Activated B cell treated with CpG ODN at 0.5 μM for 24 hours (primary cell): Measurements from ENCODE around the gene KRT15. TPM values are rescaled to one million over a fixed set of nuclear protein-coding genes. Genes with fewer than 3 reads are reported as not detected.
"Not testable (repeated sequence)": the region's sequence is repeated elsewhere in the genome, so short reads cannot be mapped to it uniquely, and the experiment has no call there.

Experiments
- ATAC-seq: fragments of 200-7000 bp; cut with Tn5 transposase; one replicate; pipeline ENCODE4 v1.10.0; 2021; ENCODE audit warnings: low read depth, mild to moderate bottlenecking, moderate library complexity
- CTCF ChIA-PET: fragments of 350-600 bp; sonication (Branson Sonifier 250); formaldehyde crosslinking; loops from one replicate; lab custom pipeline; 2021; ENCODE audit warnings: antibody characterized with exemption; lab: Charles Lee
- POLR2A ChIA-PET: fragments of 350-600 bp; sonication (Branson Sonifier 250); formaldehyde crosslinking; loops from one replicate; lab custom pipeline; 2021; ENCODE audit warnings: antibody characterized with exemption; lab: Charles Lee
- DNase-seq: peaks from one replicate; pipeline ENCODE4 v3.0.0; 2022
- H3K27ac Mint-ChIP-seq: one replicate; pipeline ENCODE4 v1.8.0; 2020; ENCODE audit warnings: mixed read lengths
- H3K27me3 Mint-ChIP-seq: one replicate; pipeline ENCODE4 v1.8.0; 2021; ENCODE audit warnings: mixed read lengths
- H3K36me3 Mint-ChIP-seq: one replicate; pipeline ENCODE4 v1.8.0; 2021; ENCODE audit warnings: low read depth, mixed read lengths
- H3K4me1 Mint-ChIP-seq: one replicate; pipeline ENCODE4 v1.8.0; 2021; ENCODE audit warnings: mixed read lengths
- H3K4me3 Mint-ChIP-seq: one replicate; pipeline ENCODE4 v1.8.0; 2020; ENCODE audit warnings: mild to moderate bottlenecking, mixed read lengths
- H3K9me3 Mint-ChIP-seq: one replicate; pipeline ENCODE4 v1.8.0; 2020; ENCODE audit warnings: mixed read lengths
- intact Hi-C: fragments of 100-400 bp; cut with micrococcal nuclease; formaldehyde crosslinking; loops from one replicate; pipeline ENCODE4 v1.15.1; 2024
- total RNA-seq: library from RNA; stranded (reverse); gene quantifications from 2 replicates; pipeline ENCODE4 v1.2.3, GENCODE V29; 2022
- TF ChIP-seq, protein P1 (sequence below): fragments of 200-600 bp; IDR thresholded peaks from one replicate; pipeline ENCODE4 v1.8.0; 2022; ENCODE audit warnings: antibody characterized with exemption, mild to moderate bottlenecking

Gene KRT15
- total RNA-seq, 1 donor from 2014 or later: not detected

DNA sequence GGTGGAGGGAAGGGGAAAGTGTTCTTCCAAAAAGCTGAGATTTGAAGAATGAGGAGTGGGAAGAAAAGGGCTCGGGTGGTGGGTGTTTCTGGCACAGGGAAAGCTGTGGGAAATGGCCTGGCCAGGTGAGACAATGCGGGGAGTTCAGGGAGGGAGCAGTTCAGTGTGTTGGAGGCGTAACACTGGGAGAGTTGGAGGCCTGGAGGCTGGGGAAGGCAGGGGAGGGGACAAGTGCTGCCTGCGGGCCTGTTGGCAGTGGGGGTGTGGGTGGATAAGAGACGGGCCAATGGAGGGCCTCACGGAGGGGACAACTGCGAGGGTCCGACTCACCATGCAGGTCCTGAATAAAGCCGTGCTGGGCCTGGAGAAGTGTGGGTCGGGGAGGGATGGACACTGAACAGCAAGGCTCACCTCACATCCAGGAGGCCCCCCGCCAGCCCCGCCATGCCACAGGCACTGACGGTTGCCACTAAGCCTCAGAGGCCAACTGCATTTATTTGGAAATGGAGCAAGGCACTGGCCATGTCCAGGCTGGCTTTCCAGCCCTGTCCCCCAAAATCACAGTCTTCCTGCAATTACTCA, 27.2 kb upstream of the KRT15 start:
- H3K4me3 Mint-ChIP-seq: no peak overlapping the region
- ATAC-seq (no peak), DNase-seq (no peak)
- intact Hi-C loops: loop anchor here (5.0 kb wide), 1 partner anchor 929 kb away; no protein-coding TSS in a partner anchor
- TF ChIP-seq, protein P1, sequence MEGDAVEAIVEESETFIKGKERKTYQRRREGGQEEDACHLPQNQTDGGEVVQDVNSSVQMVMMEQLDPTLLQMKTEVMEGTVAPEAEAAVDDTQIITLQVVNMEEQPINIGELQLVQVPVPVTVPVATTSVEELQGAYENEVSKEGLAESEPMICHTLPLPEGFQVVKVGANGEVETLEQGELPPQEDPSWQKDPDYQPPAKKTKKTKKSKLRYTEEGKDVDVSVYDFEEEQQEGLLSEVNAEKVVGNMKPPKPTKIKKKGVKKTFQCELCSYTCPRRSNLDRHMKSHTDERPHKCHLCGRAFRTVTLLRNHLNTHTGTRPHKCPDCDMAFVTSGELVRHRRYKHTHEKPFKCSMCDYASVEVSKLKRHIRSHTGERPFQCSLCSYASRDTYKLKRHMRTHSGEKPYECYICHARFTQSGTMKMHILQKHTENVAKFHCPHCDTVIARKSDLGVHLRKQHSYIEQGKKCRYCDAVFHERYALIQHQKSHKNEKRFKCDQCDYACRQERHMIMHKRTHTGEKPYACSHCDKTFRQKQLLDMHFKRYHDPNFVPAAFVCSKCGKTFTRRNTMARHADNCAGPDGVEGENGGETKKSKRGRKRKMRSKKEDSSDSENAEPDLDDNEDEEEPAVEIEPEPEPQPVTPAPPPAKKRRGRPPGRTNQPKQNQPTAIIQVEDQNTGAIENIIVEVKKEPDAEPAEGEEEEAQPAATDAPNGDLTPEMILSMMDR: no peak
- ChIA-PET POLR2A (no interaction called here), CTCF (no interaction called here)
- H3K27me3 Mint-ChIP-seq: peaks cover 31% of the 10 kb centered on the region
- peaks cover 7% of the 10 kb centered on the region for H3K9me3 Mint-ChIP-seq
- H3K36me3 Mint-ChIP-seq: peaks cover 3% of the 10 kb centered on the region
- H3K27ac Mint-ChIP-seq: no peak overlapping the region
- H3K4me1 Mint-ChIP-seq: peaks cover 8% of the 10 kb centered on the region

DNA sequence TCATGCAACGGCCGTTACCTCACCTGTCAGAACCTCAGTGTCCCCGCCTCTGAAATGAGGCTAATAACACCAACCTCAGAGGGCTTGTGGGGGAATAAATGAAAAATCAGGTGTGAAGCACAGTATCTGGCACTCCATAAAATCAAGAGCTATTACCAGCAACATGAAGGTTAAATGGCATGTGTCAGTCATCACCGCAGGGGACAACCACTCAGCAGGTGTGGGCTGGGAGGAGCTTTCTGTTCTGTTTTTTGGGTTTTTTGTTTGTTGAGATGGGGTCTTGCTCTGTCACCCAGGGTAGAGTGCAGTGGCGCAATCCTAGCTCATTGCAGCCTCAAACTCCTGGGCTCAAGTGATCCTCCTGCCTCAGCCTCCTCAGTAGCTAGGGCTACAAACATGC, 26.2 kb upstream of the KRT15 start:
- no peak overlapping the region for H3K4me3 Mint-ChIP-seq
- no peak overlapping the region for H3K27ac Mint-ChIP-seq
- H3K9me3 Mint-ChIP-seq: peaks cover 7% of the 10 kb centered on the region
- peaks cover 33% of the 10 kb centered on the region for H3K27me3 Mint-ChIP-seq
- ATAC-seq (no peak), DNase-seq (no peak)
- peaks cover 8% of the 10 kb centered on the region for H3K4me1 Mint-ChIP-seq
- ChIA-PET POLR2A (no interaction called here), CTCF (no interaction called here)
- TF ChIP-seq, protein P1: no peak
- intact Hi-C loops: loop anchor here (5.0 kb wide), 1 partner anchor 928 kb away; no protein-coding TSS in a partner anchor
- H3K36me3 Mint-ChIP-seq: peaks cover 3% of the 10 kb centered on the region

- CTCF ChIA-PET: no interaction called here
- intact Hi-C loops: no loop called here
- Mint-ChIP-seq H3K9me3 (peaks cover 7% of the 10 kb centered on the region), H3K4me1 (peaks cover 8% of the 10 kb centered on the region), H3K36me3 (peaks cover 3% of the 10 kb centered on the region), H3K4me3 (no peak overlapping the region), H3K27ac (no peak overlapping the region), H3K27me3 (peaks cover 33% of the 10 kb centered on the region)
- no peak for ATAC-seq
- TF ChIP-seq, protein P1: no peak
- POLR2A ChIA-PET: no interaction called here
- no peak for DNase-seq
Observed at GRCh38 chr17:41544491-41544892, 25.8 kb upstream of the KRT15 start.

DNA sequence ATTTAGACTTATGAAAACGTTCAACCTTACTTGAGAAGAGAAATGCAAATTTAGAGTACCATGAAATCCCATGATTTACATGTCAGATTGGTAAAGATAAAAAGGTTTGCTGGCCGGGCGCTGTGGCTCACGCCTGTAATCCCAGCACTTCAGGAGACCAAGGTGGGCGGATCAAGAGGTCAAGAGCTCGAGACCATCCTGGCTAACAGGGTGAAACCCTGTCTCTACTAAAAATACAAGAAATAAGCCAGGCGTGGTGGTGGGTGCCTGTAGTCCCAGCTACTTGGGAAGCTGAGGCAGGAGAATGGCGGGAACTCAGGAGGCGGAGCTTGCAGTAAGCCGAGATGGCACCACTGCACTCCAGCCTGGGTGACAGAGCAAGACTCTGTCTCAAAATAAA, 24.1 kb upstream of the KRT15 start:
- H3K4me1 Mint-ChIP-seq, intact Hi-C loops, H3K27ac Mint-ChIP-seq, H3K9me3 Mint-ChIP-seq, H3K4me3 Mint-ChIP-seq, H3K36me3 Mint-ChIP-seq, POLR2A ChIA-PET, DNase-seq, CTCF ChIA-PET, ATAC-seq: not testable (repeated sequence)
- peaks cover 29% of the 10 kb centered on the region for H3K27me3 Mint-ChIP-seq

DNA sequence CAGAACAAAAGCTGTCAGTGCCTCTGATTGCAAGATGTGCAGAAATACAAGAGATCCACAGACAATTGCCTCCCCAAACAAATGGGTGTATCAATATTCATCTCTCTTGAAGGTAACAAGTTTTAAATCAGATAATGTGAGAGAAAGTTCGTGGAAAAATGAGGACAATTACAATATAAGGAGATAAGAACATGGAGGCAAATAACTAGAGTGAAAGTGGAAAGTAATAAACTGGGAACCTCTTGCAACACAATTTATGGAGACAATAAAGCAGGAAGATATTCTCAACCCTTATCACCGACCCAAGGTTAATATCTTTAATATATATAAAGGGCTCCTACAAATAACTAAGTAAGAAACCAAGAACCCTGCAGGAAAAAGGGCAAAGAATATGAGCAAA, 23.7 kb upstream of the KRT15 start:
- CTCF ChIA-PET: no interaction called here
- no peak overlapping the region for H3K27ac Mint-ChIP-seq
- POLR2A ChIA-PET: no interaction called here

More for the DNA sequence above, 23.7 kb upstream of the KRT15 start:
- H3K4me3 Mint-ChIP-seq: no peak overlapping the region
- H3K9me3 Mint-ChIP-seq: peaks cover 7% of the 10 kb centered on the region
- peaks cover 3% of the 10 kb centered on the region for H3K36me3 Mint-ChIP-seq
- ATAC-seq (no peak), DNase-seq (no peak)
- peaks cover 28% of the 10 kb centered on the region for H3K27me3 Mint-ChIP-seq
- TF ChIP-seq, protein P1: no peak
- H3K4me1 Mint-ChIP-seq: no peaks in the 10 kb centered on the region
- intact Hi-C loops: no loop called here
